Activated naive CD8-positive, alpha-beta T cell treated with anti-CD3 and anti-CD28 coated beads, Interleukin-2, amount 10 ng/mL, durations not matched to agents 7 days and 5 days (primary cell): ENCODE data around the gene PRDM16. TPM values are rescaled to one million over a fixed set of nuclear protein-coding genes. Genes with fewer than 3 reads are reported as not detected.

Source experiments
- ATAC-seq: fragments of 150-1000 bp; cut with Tn5 transposase; one replicate; pipeline ENCODE4 v1.10.0; 2021; ENCODE audit warnings: low read depth, moderate library complexity
- POLR2A ChIA-PET: fragments of 350-600 bp; sonication (Branson Sonifier 250); formaldehyde crosslinking; loops from one replicate; lab custom pipeline; 2021; ENCODE audit warnings: antibody characterized with exemption; lab: Charles Lee
- DNase-seq: peaks from one replicate; pipeline ENCODE4 v3.0.0; 2021
- H3K27ac Mint-ChIP-seq: one replicate; pipeline ENCODE4 v1.8.0; 2022; ENCODE audit warnings: mild to moderate bottlenecking, mixed read lengths
- H3K27me3 Mint-ChIP-seq: one replicate; pipeline ENCODE4 v1.8.0; 2022; ENCODE audit warnings: mild to moderate bottlenecking, moderate library complexity, mixed read lengths
- H3K36me3 Mint-ChIP-seq: one replicate; pipeline ENCODE4 v1.8.0; 2021; ENCODE audit warnings: mild to moderate bottlenecking, mixed read lengths
- H3K4me1 Mint-ChIP-seq: one replicate; pipeline ENCODE4 v1.8.0; 2021; ENCODE audit warnings: mixed read lengths
- H3K4me3 Mint-ChIP-seq: one replicate; pipeline ENCODE4 v1.8.0; 2022; ENCODE audit warnings: mild to moderate bottlenecking, moderate library complexity, mixed read lengths
- H3K9me3 Mint-ChIP-seq: one replicate; pipeline ENCODE4 v1.8.0; 2021; ENCODE audit warnings: mixed read lengths
- total RNA-seq, 2 experiments: library from RNA; stranded (reverse); gene quantifications; one replicate each; pipeline ENCODE4 v1.2.3, GENCODE V29; 2021

Gene PRDM16
- total RNA-seq, 2 experiments from 2014 or later, result not detected

DNA sequence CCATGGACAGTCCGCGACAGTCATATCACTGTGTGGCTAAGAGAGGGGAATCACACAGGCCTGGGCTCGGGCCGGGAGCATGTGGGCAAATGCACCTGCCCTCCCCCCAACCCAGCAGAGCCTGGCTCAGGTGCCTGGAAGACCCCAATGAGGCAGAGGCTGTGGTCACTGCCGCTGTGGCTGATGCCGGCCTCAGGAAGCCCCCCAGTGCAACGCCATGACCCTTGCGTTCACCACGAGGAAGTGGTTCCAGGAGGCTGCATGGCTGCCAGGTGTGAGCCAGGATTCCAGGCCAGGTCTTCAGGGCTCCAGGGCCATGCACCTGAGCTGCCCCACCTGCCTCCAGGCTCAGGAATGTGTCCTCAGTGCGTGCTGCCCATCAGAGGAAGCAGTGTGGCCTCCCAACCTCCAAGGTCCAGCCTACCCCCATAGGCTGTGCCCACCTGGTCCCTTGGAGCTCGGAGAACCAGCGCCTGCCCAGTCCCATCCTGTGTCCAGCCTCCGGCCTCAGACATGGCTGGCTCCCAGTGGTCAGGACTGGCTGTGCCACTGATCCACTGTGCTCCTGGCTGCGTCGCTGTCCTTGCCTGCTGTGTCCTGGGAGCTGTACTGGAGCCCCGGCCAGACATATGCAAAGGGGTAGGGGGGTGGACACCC, 393.5 kb downstream of the PRDM16 start:
- Mint-ChIP-seq H3K4me1 (peaks cover 2% of the 10 kb centered on the region), H3K4me3 (no peak overlapping the region), H3K9me3 (no peaks in the 10 kb centered on the region), H3K36me3 (no peaks in the 10 kb centered on the region), H3K27ac (no peak overlapping the region), H3K27me3 (no peaks in the 10 kb centered on the region)
- DNase-seq (no peak), ATAC-seq (no peak)
- POLR2A ChIA-PET, result no interaction called here

DNA sequence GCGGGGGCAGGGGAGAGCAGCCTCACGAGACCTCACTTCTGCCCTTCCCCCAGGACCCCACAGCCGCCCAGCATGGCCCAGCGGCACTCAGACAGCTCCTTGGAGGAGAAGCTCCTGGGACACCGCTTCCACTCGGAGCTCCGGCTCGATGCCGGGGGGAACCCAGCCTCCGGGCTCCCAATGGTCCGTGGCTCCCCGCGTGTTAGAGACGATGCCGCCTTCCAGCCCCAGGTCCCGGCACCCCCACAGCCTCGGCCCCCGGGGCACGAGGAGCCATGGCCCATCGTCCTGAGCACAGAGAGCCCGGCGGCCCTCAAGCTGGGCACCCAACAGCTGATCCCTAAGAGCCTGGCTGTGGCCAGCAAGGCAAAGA, 394.0 kb downstream of the PRDM16 start:
- DNase-seq, result no peak
- H3K9me3 Mint-ChIP-seq, result no peaks in the 10 kb centered on the region

DNA sequence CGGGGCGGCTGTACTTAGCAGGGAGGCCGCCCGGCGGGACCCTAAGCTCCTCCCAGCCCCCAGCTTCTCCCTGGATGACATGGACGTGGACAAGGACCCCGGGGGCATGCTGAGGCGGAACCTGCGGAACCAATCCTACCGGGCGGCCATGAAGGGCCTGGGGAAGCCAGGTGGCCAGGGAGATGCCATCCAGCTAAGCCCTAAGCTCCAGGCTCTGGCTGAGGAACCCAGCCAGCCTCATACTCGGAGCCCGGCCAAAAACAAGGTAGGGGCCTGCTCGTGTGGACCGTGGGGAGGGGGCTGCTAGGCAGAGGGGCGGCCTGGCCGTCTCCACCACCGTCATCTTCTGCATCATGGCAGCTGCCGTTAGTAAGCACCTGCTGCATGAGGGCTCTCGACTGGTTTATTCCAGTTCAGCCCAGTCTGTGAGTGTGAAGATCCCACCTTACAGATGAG, 394.4 kb downstream of the PRDM16 start:
- DNase-seq (no peak), ATAC-seq (no peak)
- no peaks in the 10 kb centered on the region for H3K27me3 Mint-ChIP-seq
- H3K27ac Mint-ChIP-seq, result no peak overlapping the region
- no peaks in the 10 kb centered on the region for H3K36me3 Mint-ChIP-seq
- no peak overlapping the region for H3K4me3 Mint-ChIP-seq
- H3K4me1 Mint-ChIP-seq, result peaks cover 2% of the 10 kb centered on the region
- POLR2A ChIA-PET, result no interaction called here
- H3K9me3 Mint-ChIP-seq, result no peaks in the 10 kb centered on the region

More for the DNA sequence above, 394.0 kb downstream of the PRDM16 start:
- Mint-ChIP-seq H3K4me3 (no peak overlapping the region), H3K4me1 (peaks cover 2% of the 10 kb centered on the region), H3K27ac (no peak overlapping the region), H3K36me3 (no peaks in the 10 kb centered on the region), H3K27me3 (no peaks in the 10 kb centered on the region)
- no peak for ATAC-seq
- POLR2A ChIA-PET, result no interaction called here

GRCh38 chr1:3463891-3464648, 395.1 kb downstream of the PRDM16 start:
- Mint-ChIP-seq H3K4me3 (no peak overlapping the region), H3K4me1 (peaks cover 2% of the 10 kb centered on the region), H3K27me3 (no peaks in the 10 kb centered on the region), H3K27ac (no peak overlapping the region), H3K9me3 (no peaks in the 10 kb centered on the region), H3K36me3 (no peaks in the 10 kb centered on the region)
- POLR2A ChIA-PET, result no interaction called here
- ATAC-seq, result no peak
- no peak for DNase-seq

DNA sequence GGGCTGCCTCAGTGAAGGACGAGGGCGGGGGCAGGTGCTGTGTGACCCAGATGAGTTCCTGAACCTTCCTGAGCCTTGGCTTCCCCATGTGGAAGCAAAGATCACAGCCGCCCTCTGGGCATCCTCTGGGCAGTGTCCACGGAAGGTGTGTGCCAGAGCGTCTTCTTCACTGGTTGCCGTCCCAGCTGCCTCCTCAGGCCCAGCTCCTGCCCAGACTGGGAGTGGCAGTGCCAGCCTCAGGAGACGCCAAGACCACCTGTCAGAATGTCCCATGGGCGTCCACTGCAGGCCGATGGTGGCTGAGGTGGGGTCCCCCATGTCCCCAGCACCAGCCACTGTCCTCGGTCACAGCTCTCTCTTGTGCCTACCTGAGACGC, 395.6 kb downstream of the PRDM16 start:
- DNase-seq (no peak), ATAC-seq (no peak)
- Mint-ChIP-seq H3K4me1 (peaks cover 2% of the 10 kb centered on the region), H3K36me3 (no peaks in the 10 kb centered on the region), H3K9me3 (no peaks in the 10 kb centered on the region), H3K27ac (no peak overlapping the region), H3K27me3 (no peaks in the 10 kb centered on the region), H3K4me3 (no peak overlapping the region)
- POLR2A ChIA-PET, result no interaction called here

- no peak for DNase-seq
- H3K9me3 Mint-ChIP-seq, result no peaks in the 10 kb centered on the region
- ATAC-seq, result no peak
- POLR2A ChIA-PET, result no interaction called here
- H3K36me3 Mint-ChIP-seq, result no peaks in the 10 kb centered on the region
- no peak overlapping the region for H3K27ac Mint-ChIP-seq
- peaks cover 2% of the 10 kb centered on the region for H3K4me1 Mint-ChIP-seq
- H3K27me3 Mint-ChIP-seq, result no peaks in the 10 kb centered on the region
- no peak overlapping the region for H3K4me3 Mint-ChIP-seq
These were observed 396.3 kb downstream of the PRDM16 start for GRCh38 chr1:3465091-3465934.

- no peak overlapping the region for H3K27ac Mint-ChIP-seq
- no peak for ATAC-seq
- peaks cover 2% of the 10 kb centered on the region for H3K4me1 Mint-ChIP-seq
- H3K27me3 Mint-ChIP-seq, result no peaks in the 10 kb centered on the region
- no peaks in the 10 kb centered on the region for H3K36me3 Mint-ChIP-seq
- H3K9me3 Mint-ChIP-seq, result no peaks in the 10 kb centered on the region
- POLR2A ChIA-PET, result no interaction called here
- no peak overlapping the region for H3K4me3 Mint-ChIP-seq
- DNase-seq, result peak; percentile 24
These were observed 396.9 kb downstream of the PRDM16 start for GRCh38 chr1:3465935-3466321.

- DNase-seq (peak; percentile 23), ATAC-seq (no peak)
- Mint-ChIP-seq H3K9me3 (no peaks in the 10 kb centered on the region), H3K4me1 (peaks cover 2% of the 10 kb centered on the region), H3K4me3 (no peak overlapping the region), H3K27ac (no peak overlapping the region), H3K36me3 (no peaks in the 10 kb centered on the region), H3K27me3 (no peaks in the 10 kb centered on the region)
- POLR2A ChIA-PET, result no interaction called here
These were observed 397.5 kb downstream of the PRDM16 start for GRCh38 chr1:3466366-3467075.

GRCh38 chr1:3467096-3468036, 398.4 kb downstream of the PRDM16 start:
- ATAC-seq (no peak), DNase-seq (peak; percentile 27)
- Mint-ChIP-seq H3K27ac (no peak overlapping the region), H3K4me3 (no peak overlapping the region), H3K4me1 (peaks cover 2% of the 10 kb centered on the region), H3K36me3 (no peaks in the 10 kb centered on the region), H3K9me3 (no peaks in the 10 kb centered on the region), H3K27me3 (no peaks in the 10 kb centered on the region)
- POLR2A ChIA-PET, result no interaction called here

GRCh38 chr1:3468236-3469103, 399.5 kb downstream of the PRDM16 start:
- Mint-ChIP-seq H3K27ac (no peak overlapping the region), H3K27me3 (no peaks in the 10 kb centered on the region), H3K4me3 (no peak overlapping the region), H3K9me3 (no peaks in the 10 kb centered on the region), H3K36me3 (no peaks in the 10 kb centered on the region), H3K4me1 (peaks cover 2% of the 10 kb centered on the region)
- POLR2A ChIA-PET, result no interaction called here
- DNase-seq (peak; percentile 24), ATAC-seq (no peak)

GRCh38 chr1:3469104-3469848, 400.3 kb downstream of the PRDM16 start:
- POLR2A ChIA-PET, result no interaction called here
- peaks cover 2% of the 10 kb centered on the region for H3K4me1 Mint-ChIP-seq
- no peak overlapping the region for H3K27ac Mint-ChIP-seq
- H3K36me3 Mint-ChIP-seq, result no peaks in the 10 kb centered on the region
- H3K9me3 Mint-ChIP-seq, result no peaks in the 10 kb centered on the region
- H3K27me3 Mint-ChIP-seq, result no peaks in the 10 kb centered on the region
- no peak overlapping the region for H3K4me3 Mint-ChIP-seq
- peak; percentile 25 for DNase-seq
- ATAC-seq, result no peak
